GM18508 (cell line): Measurements from ENCODE around the gene AP4S1.
"Not testable (repeated sequence)": the region's sequence is repeated elsewhere in the genome, so short reads cannot be mapped to it uniquely, and the experiment has no call there.

Experiments used
- ATAC-seq: cut with Tn5 transposase; IDR thresholded peaks from one replicate; pipeline ENCODE4 v1.9.1; 2021; ENCODE audit warnings: moderate number of reproducible peaks; ENCODE audit not compliant: insufficient read depth, unreplicated experiment

Gene AP4S1, protein sequence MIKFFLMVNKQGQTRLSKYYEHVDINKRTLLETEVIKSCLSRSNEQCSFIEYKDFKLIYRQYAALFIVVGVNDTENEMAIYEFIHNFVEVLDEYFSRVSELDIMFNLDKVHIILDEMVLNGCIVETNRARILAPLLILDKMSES

DNA sequence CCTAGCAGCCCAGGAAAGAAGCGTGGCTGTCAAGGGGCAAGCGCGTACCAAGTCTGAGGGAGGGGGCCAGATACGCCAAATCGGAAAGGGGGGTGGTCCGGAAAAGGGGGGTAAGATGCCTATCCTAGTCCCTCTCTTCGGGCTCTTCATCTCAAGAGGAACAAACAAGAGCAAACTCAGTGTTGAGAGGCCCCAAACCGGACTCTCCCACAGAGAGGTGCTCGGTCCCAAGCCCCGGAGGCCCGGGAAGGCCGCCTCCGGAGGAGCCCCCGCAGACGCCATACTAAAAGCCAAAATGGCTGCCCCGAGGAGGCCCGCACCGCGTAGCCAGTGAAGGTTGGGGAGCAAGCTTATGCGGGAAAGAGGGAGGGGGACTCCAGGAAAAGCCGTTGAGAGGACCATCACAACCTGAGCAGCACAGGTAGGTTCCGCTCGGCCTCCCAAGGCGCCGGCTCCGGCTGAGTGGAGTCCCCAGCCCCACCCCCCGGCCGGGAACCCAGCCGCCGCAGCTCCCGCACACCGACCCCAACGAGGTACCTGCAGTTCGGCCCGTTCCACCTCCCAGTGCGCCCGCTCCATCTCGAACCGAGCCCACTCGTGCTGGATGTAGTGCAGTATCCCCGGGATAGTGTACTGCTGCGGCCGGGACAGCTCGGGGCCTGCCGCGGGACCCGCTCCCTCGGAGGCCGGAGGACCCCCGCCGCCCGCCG is at the start of gene AP4S1:
AP4S1 (plus strand) TSS at position 283 of the 710 bp plus-strand sequence. CDS start 40,548 bp downstream, outside the sequence.
- no peak for ATAC-seq

GRCh38 chr14:30977752-30978151 is 47.7 kb upstream of the AP4S1 start:
- ATAC-seq = no peak

- not testable (repeated sequence) for ATAC-seq
These were observed 45.2 kb upstream of the AP4S1 start for GRCh38 chr14:30980106-30980704.

GRCh38 chr14:30980980-30981379 is 44.5 kb upstream of the AP4S1 start:
- no peak for ATAC-seq

DNA sequence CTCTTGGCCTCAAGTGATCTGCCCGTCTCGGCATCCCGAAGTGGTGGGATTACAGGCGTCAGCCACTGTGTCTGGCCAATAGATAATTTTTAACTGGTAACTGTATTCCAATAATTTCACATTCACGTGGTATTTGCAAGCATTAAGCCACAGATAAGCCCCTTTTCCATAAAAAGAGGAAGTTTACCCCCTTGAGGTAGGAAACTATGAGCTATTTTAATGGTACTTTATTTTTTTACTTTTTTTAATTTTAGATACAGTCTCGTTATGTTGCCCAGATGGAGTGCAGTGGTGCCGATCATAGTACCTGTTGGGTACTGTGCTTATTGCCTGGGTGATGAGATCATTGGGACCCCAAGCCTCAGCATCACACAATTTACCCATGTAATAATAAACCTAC is 42.9 kb upstream of the AP4S1 start:
- no peak for ATAC-seq

GRCh38 chr14:30983858-30984257 is 41.6 kb upstream of the AP4S1 start:
- no peak for ATAC-seq

DNA sequence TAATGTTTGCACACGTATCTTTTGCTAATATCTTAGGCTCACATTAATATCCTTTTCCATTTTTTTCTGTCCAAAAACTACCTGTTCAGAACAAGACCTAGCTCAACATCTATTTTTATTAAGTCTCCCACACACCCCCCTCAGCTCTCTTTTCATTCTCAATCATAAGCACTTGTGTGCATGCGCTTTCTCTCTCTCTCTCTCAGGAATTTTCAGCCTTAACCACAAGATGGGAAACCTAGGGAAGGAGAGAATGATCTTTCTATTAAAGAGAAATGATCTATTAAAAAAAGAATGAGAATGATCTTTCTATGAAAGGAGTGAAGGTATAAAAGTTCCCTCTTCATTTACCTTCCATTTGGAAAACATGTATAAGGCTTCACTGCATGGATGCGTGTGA is 39.7 kb upstream of the AP4S1 start:
- ATAC-seq = no peak

DNA sequence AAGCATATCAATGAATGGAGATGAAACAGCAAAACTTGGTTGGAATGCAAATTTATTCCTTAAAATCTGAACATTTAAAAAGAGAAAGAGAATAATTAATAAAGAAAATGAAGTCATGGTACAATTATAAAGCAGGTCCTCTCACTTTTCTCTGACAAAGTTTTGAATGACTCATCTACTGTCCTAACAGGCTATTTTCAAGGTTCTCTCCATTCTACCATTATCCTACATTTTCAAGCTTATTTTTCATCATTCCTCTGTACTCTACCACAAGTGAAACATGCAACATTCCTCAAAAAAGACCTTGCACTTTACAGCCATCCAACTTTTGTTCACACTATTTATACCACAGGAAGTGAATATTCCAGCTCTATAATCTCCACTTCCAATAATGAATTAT is 36.9 kb upstream of the AP4S1 start:
- no peak for ATAC-seq

GRCh38 chr14:30990770-30991169 is 34.7 kb upstream of the AP4S1 start:
- ATAC-seq = no peak

DNA sequence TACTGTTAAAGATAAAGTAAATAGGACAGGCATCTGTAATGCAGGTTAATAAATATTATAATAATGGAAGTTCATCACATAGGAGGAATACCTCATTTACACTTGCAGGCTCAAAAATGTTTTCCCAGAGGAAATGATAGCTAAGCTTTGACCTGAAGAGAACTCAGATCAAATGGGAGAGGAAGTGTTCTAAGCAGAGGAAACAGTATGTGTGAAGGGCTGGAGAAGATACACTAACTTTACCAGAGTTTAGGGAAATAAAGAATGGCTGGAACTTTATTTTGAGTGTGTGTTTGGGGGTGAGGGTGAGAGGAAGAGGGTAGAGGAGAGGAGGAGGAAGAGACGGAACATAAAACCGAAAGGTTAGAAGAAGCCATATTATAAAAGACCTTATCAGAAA is 34.0 kb upstream of the AP4S1 start:
- ATAC-seq = no peak

DNA sequence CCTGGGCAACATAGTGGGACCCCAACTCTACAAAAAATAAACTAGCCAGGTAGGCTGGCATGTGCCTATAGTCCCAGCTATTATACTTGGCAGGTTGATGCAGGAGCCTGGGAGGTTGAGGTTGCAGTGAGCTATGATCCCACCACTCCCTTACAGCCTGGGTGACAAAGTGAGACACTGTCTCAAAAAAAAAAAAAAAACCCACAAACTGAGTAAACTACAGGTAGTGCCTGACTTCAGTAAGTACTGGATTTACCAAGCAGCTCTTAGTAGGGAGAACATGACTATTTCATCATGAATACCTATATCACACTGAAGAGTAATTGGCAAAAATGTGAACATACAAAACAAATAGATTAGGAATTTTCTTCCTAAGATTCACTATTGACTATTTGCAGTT is 32.4 kb upstream of the AP4S1 start:
- ATAC-seq = no peak

DNA sequence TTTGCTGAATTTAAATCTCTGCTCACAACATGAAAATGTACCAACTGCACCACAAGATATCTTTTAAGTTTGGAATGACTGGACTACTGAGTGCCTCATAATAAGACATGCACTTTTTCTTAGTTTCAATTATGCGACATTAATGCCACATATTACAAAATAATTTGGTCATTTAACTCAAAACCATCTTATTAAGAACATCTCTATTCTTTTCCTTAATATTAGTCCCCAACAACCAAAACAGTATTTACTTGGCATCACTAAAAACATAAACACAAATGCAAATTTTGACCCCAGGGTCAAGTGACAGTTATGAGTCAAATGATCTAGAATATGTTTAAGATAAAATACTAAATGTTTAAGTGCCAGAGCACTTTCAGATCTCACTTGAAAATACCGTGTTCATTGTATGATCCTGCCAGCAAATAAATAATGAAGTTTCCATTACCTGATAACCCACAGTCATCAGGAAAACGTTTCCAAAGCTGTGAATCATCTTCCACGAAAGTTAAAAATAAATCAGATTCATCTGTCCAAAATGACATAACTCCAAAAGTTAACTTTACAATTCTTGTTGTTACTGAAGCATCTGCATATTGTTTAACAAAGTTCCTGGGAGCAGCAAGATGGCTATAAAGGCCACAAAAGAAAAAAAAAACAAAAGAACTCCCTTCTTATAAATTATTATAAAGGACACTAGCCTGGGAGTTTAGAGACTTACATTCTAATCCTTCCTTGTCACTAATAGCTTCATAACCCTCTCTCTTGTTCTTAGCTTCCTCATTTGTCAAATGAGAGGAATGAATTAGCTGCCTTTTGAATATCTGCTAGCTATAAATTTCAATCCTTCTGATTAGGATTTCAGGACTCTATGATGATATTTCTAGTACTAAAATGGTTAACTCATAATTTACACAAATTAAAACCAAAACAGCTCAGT is 30.5 kb upstream of the AP4S1 start:
- ATAC-seq = peak; percentile 64

- no peak for ATAC-seq
These were observed 29.8 kb upstream of the AP4S1 start for GRCh38 chr14:30995689-30996088.

DNA sequence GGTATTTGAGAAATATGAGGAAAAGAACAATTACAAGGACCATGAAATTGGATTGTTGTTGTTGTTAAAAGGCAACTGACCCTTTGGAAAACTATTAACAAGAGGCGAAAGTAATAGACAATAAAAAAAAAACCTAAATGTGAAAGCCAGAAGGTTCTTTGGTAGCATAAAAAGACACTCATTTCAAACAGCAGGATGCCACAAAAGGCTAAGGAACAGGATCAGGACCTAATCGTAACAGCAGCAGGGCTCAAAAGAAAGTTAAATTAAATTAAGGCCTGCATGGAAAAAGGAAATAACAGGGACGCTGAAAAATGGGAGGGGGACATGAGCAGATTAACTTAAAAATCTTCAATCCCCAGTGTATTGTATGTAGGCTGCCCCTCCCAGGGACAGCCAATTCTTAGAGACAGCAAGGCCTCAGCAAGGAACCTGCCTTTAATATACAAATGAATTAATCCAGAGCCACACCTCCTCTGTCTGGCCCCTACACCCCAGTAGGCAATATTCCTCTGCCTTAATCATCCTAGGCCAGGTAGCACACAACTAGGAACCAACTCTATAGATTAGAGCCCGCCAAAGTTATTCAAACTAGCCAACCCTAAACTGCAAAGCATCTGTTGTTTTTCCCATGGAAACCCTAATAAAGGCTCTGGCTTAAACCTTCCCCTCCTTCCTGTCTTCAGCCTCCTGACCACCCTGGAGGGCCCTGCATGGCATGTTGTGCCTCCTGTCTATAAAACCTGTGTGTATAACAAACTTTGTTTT is 28.4 kb upstream of the AP4S1 start:
- no peak for ATAC-seq

GRCh38 chr14:30998100-30998706 is 27.2 kb upstream of the AP4S1 start:
- no peak for ATAC-seq

- ATAC-seq = no peak
These were observed 26.2 kb upstream of the AP4S1 start for GRCh38 chr14:30999038-30999773.

DNA sequence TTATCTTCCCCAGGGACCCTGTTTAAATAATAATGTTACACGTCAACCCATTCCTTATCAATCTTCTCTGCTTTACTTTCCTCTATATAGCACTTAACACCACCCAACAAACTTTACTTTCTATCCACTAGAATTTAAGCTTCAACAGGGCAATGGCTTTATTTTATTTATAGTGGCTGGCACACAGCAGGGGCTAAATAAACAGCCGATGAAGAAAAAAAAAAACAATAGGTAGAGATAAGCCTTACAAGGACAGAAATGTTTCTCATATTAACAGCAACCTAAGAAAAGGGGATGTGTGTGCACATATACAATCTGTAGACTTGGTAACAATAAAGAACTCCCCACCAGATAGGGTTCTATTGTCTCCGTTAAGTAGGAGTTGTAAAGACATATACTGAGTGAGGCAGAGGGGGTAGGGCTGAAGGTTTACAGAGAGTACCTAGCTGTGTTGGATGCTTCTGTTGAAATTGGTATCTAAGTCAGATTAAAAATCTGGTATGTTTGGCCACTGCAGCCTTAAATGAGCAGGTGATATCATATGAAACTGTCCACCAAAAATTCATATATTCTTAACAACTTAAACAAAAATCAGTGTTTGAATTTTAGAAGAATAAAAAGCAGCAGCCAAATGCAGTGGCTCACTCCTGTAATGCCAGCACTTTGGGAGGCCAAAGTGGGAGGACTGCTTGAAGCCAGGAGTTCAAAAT is 24.7 kb upstream of the AP4S1 start:
- ATAC-seq = no peak

DNA sequence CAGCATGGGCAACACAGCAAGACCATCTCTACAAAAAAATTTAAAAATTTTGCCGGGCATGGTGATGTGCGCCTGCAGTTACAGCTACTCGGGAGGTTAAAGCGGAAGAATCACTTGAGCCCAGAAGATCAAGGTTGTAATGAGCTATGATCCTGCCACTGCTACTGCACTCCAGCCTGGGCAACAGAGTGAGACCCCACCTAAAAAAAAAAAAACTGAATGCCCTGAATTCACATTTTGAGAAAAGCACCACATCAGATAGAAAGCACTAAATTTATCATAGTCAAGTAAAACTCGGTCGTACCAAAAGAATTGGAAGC is 24.1 kb upstream of the AP4S1 start:
- ATAC-seq = no peak

DNA sequence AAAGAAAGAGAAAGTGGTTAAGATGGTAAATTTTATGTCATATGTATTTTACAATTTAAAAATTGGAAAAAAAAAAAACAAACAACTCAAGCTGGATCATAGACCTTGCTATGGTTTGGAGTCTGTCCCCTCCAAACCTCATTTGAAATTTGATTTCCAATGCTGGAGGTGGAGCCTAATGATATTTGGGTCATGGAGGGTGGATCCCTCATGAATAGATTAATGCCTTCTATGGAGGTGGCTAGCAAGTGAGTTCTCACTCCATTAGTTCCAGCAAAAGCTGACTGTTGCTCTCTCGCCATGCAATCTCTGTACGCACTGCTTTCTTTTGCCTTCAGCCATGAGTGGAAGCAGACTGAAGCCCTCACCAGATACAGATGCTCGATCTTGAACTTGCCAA is 22.2 kb upstream of the AP4S1 start:
- ATAC-seq = no peak
